Measurements from ENCODE around the gene ZNF768.

- TF ChIP-seq CTCF (IDR thresholded peaks at IDR 0.05), result no peak
- TF ChIP-seq POLR2A (IDR thresholded peaks at IDR 0.05), result no peak
Observed at GRCh38 chr16:30525844-30526136, 576 bp downstream of the ZNF768 start.

Measured in thyroid gland (tissue), 4 donors.